Fibroblast of lung (primary cell): ENCODE measurements around the gene MXRA8.

Experiments used
- CTCF ChIP-seq, 2 donors: IDR thresholded peaks in 1 of 2; conservative IDR thresholded peaks in 1 of 2; 1 replicate in 1 of 2; 2 replicates in 1 of 2; pipeline ENCODE4 v1.5.1; 2011 to 2012; ENCODE audit warnings: low read length in 2 of 2, control low read depth in 1 of 2, inconsistent platforms in 1 of 2, low read depth in 1 of 2, mild to moderate bottlenecking in 1 of 2
- EZH2 ChIP-seq: IDR thresholded peaks from 2 replicates; pipeline ENCODE4 v1.5.1; 2012; ENCODE audit warnings: low read length, control low read depth, mild to moderate bottlenecking; ENCODE audit errors: missing control alignments

- TF ChIP-seq CTCF (conservative IDR thresholded peaks at IDR 0.05 in 1 of 2, IDR thresholded peaks at IDR 0.05 in 1 of 2; ENCODE audit: low read depth in 1 of 2, low read length in 2 of 2) (no peak), EZH2 (no peak)
Measured at GRCh38 chr1:1393014-1393413, 34.7 kb upstream of the MXRA8 start.
